GM12878 (cell line): Measurements from ENCODE around the gene HIVEP3. TPM values are rescaled to one million over a fixed set of nuclear protein-coding genes. Genes with fewer than 3 reads are reported as not detected.

ENCODE experiments used
- ATAC-seq: fragments of 200-7000 bp; cut with Tn5 transposase; 3 replicates; pipeline ENCODE4 v1.9.1; 2020; ENCODE audit warnings: mild to moderate bottlenecking, moderate library complexity
- BruUV-seq: library from RNA; stranded (reverse); fragments of 400-500 nt; replicated peaks from 2 replicates; lab custom pipeline; 2021; lab: Mats Ljungman, UMichigan
- CTCF ChIA-PET: fragments of 300-600 bp; sonication (Branson Sonifier 250); formaldehyde crosslinking; extraction: SDS; loops from one replicate; lab custom pipeline; 2021; ENCODE audit warnings: inconsistent platforms; lab: Yijun Ruan, JAX
- POLR2A ChIA-PET: fragments of 350-600 bp; formaldehyde crosslinking; extraction: SDS; loops from one replicate; lab custom pipeline; 2021; ENCODE audit warnings: inconsistent platforms; lab: Charles Lee
- RAD21 ChIA-PET: fragments of 300-600 bp; sonication (Branson Sonifier 250); formaldehyde crosslinking; loops from one replicate; lab custom pipeline; 2023; ENCODE audit warnings: antibody characterized with exemption; ENCODE audit not compliant: unreplicated experiment; lab: Charles Lee
- SMC1A ChIA-PET: fragments of 300-600 bp; sonication (Branson Sonifier 250); formaldehyde crosslinking; loops from one replicate; lab custom pipeline; 2023; ENCODE audit not compliant: unreplicated experiment, uncharacterized antibody; lab: Charles Lee
- DNase-seq: peaks from one replicate; pipeline ENCODE4 v3.0.0-alpha.2; 2011; ENCODE audit warnings: low read depth, low spot score
- FAIRE-seq: peaks from 3 replicates; lab custom pipeline; 2011; peaks lifted over from hg19 to GRCh38; lab: Jason Lieb, UNC
- H2AFZ ChIP-seq: 2 replicates; pipeline ENCODE4 v1.6.0; 2011; ENCODE audit warnings: low read depth, low read length, control low read depth; ENCODE audit not compliant: control insufficient read depth
- H3K27ac ChIP-seq: 2 replicates; pipeline ENCODE4 v1.5.1; 2011; ENCODE audit warnings: control low read depth; ENCODE audit not compliant: control insufficient read depth, insufficient read depth
- H3K27me3 ChIP-seq, 2 experiments: replicated peaks in 1 of 2; 2 replicates each; pipeline versions ENCODE4 v1.6.0 to v1.6.1; 2011; ENCODE audit warnings: low read length in 1 of 2; ENCODE audit not compliant: control insufficient read depth in 2 of 2, insufficient read depth in 2 of 2
- H3K36me3 ChIP-seq, 2 experiments: 2 replicates each; pipeline ENCODE4 v1.5.1; 2011; ENCODE audit warnings: low read length in 1 of 2; ENCODE audit not compliant: control insufficient read depth in 2 of 2, insufficient read depth in 2 of 2
- H3K4me1 ChIP-seq: 2 replicates; pipeline ENCODE4 v1.6.1; 2011; ENCODE audit warnings: mild to moderate bottlenecking, low read length, moderate library complexity, mixed read lengths; ENCODE audit not compliant: control insufficient read depth, insufficient read depth
- H3K4me2 ChIP-seq: 2 replicates; pipeline ENCODE4 v1.6.0; 2011; ENCODE audit warnings: control low read depth; ENCODE audit not compliant: control insufficient read depth, insufficient read depth
- H3K4me3 ChIP-seq: fragments of 200-600 bp; sonication (generic); 2 replicates; pipeline ENCODE4 v1.5.1; 2016
- H3K79me2 ChIP-seq: 2 replicates; pipeline ENCODE4 v1.6.0; 2011; ENCODE audit warnings: low read length; ENCODE audit not compliant: control insufficient read depth, insufficient read depth
- H3K9ac ChIP-seq: 2 replicates; pipeline ENCODE4 v1.8.0; 2011; ENCODE audit warnings: low read length, control low read depth, mixed read lengths; ENCODE audit not compliant: control insufficient read depth, insufficient read depth
- H3K9me3 ChIP-seq: replicated peaks from 3 replicates; pipeline ENCODE4 v1.5.1; 2011; ENCODE audit warnings: mild to moderate bottlenecking, low read length; ENCODE audit not compliant: control insufficient read depth, insufficient read depth
- H4K20me1 ChIP-seq: 2 replicates; pipeline ENCODE4 v1.6.0; 2011; ENCODE audit not compliant: control insufficient read depth, insufficient read depth
- MEF2A ChIP-seq: IDR thresholded peaks from 2 replicates; pipeline ENCODE4 v1.6.1; 2011; ENCODE audit warnings: low read depth, mild to moderate bottlenecking, low read length, moderate library complexity; ENCODE audit not compliant: insufficient read depth
- PRDM15 ChIP-seq: fragments of 450-650 bp; formaldehyde crosslinking; IDR thresholded peaks from 2 replicates; pipeline ENCODE4 v1.4.0; 2020; ENCODE audit warnings: mild to moderate bottlenecking, moderate library complexity
- YY1 ChIP-seq: IDR thresholded peaks from 2 replicates; pipeline ENCODE4 v1.6.1; 2011; ENCODE audit warnings: low read depth, mild to moderate bottlenecking, low read length
- WGBS: methylation state at CpG from one replicate; pipeline ENCODE4 v1.1.6; 2016; ENCODE audit warnings: low lambda C conversion rate; ENCODE audit not compliant: insufficient replicate concordance, insufficient coverage; ENCODE audit errors: missing lambda C conversion rate; 5-methylcytosine and 5-hydroxymethylcytosine counted together
- in situ Hi-C: fragments of 300-500 bp; cut with MboI; formaldehyde crosslinking; loops from 9 replicates; pipeline ENCODE4 v1.14.3; 2018; ENCODE audit warnings: mixed read lengths
- intact Hi-C: fragments of 100-400 bp; cut with micrococcal nuclease; formaldehyde crosslinking; loops from one replicate; pipeline ENCODE4 v1.14.2; 2022; ENCODE audit not compliant: unreplicated experiment
- polyA plus RNA-seq, 11 experiments: library from polyadenylated mRNA; depleted of rRNA in 4 of 11; unstranded in 6 of 11; stranded (reverse) in 5 of 11; fragments of >200 nt; fragmentation: Nextera tagmentation in 4 of 11; fragmentation: Illumina TruSeq in 1 of 11; extraction: Ambion mirVana in 4 of 11; extraction: Trizol in 1 of 11; gene quantifications; 1 replicate in 1 of 11; 2 replicates in 10 of 11; pipeline versions ENCODE4 v1.2.1 to v1.2.3, GENCODE V29; 2011 to 2016; ENCODE audit warnings: inconsistent platforms in 2 of 11, missing spikeins in 2 of 11, low read depth in 1 of 11
- total RNA-seq, 4 experiments: library from RNA; depleted of rRNA in 3 of 4; stranded (reverse); fragments of >200 nt in 3 of 4; fragmentation: Illumina TruSeq in 1 of 4; extraction: Trizol in 1 of 4; gene quantifications; 2 replicates each; pipeline versions ENCODE4 v1.2.1 to v1.2.3, GENCODE V29; 2013 to 2021

The HIVEP3 gene
- total and polyA plus RNA-seq, 10 of the 15 experiments (the other 5 are each of a cell fraction or from before 2014, with no cell fraction given) = 1.8 to 13.6 (median 3.8) TPM

- in situ Hi-C loops (no loop called here), intact Hi-C loops (no loop called here)
- Histone ChIP-seq H2AFZ (no peak overlapping the region), H3K27ac (no peak overlapping the region), H3K36me3 (no peaks in the 10 kb centered on the region), H3K4me1 (peaks cover 42% of the 10 kb centered on the region), H3K9ac (no peak overlapping the region), H4K20me1 (no peaks in the 10 kb centered on the region), H3K9me3 (no peaks in the 10 kb centered on the region), H3K79me2 (no peaks in the 10 kb centered on the region), H3K27me3 (no peaks in the 10 kb centered on the region), H3K4me3 (no peak overlapping the region), H3K4me2 (no peak overlapping the region)
- TF ChIP-seq PRDM15 (CRISPR knock-in tag) (no peak), YY1 (no peak), MEF2A (no peak)
- ATAC-seq (no peak), DNase-seq (no peak), FAIRE-seq (no peak)
- no TSS peak for BruUV-seq
- ChIA-PET POLR2A (interaction anchor here (1.0 to 4.6 kb wide), 4 partner anchors 9 to 30 kb away, joined by 5 to 20 read pairs (median 6); no protein-coding TSS in a partner anchor), RAD21 (interaction anchor here (1.2 to 18.2 kb wide), 7 partner anchors 11 to 95 kb away, joined by 3 to 262 read pairs (median 13); no protein-coding TSS in a partner anchor), SMC1A (interaction anchor here (0.8 to 5.8 kb wide), 8 partner anchors 9 to 59 kb away, joined by 3 to 31 read pairs (median 4); no protein-coding TSS in a partner anchor), CTCF (interaction anchor here (1.1 to 2.5 kb wide), 2 partner anchors 10 to 13 kb away, joined by 3 to 20 read pairs; no protein-coding TSS in a partner anchor)
- 69% methylated on average over 3 of the region's 3 CpGs for WGBS
These were observed 249.8 kb downstream of the HIVEP3 start for GRCh38 chr1:41668967-41669366.
